Astrocyte (in vitro differentiated cells and primary cell): Measurements from ENCODE around the gene NCOA5. TPM values are rescaled to one million over a fixed set of nuclear protein-coding genes. Genes with fewer than 3 reads are reported as not detected.
"Not testable (repeated sequence)": the region's sequence is repeated elsewhere in the genome, so short reads cannot be mapped to it uniquely, and the experiment has no call there.

Experiments used
- DNase-seq: peaks from one replicate; pipeline ENCODE4 v3.0.0-alpha.2; 2010; ENCODE audit warnings: low read depth
- FAIRE-seq: peaks from 2 replicates; lab custom pipeline; 2011; peaks lifted over from hg19 to GRCh38; lab: Jason Lieb, UNC
- H2AFZ ChIP-seq: 2 replicates; pipeline ENCODE4 v1.6.0; 2012; ENCODE audit warnings: low read depth, low read length, inconsistent platforms
- H3K27ac ChIP-seq: 2 replicates; pipeline ENCODE4 v1.5.1; 2011; ENCODE audit warnings: low read depth, low read length, inconsistent platforms
- H3K27me3 ChIP-seq: 2 replicates; pipeline ENCODE4 v1.6.0; 2011; ENCODE audit warnings: low read length, inconsistent platforms; ENCODE audit not compliant: insufficient read depth
- H3K36me3 ChIP-seq: 2 replicates; pipeline ENCODE4 v1.5.1; 2011; ENCODE audit warnings: low read length, inconsistent platforms; ENCODE audit not compliant: insufficient read depth
- H3K4me1 ChIP-seq: 2 replicates; pipeline ENCODE4 v1.5.1; 2011; ENCODE audit warnings: low read length, inconsistent platforms; ENCODE audit not compliant: insufficient read depth
- H3K4me2 ChIP-seq: 2 replicates; pipeline ENCODE4 v1.6.0; 2012; ENCODE audit warnings: low read length, inconsistent platforms
- H3K4me3 ChIP-seq: 2 replicates; pipeline ENCODE4 v1.5.1; 2011; ENCODE audit warnings: low read depth, mild to moderate bottlenecking, low read length, inconsistent platforms; ENCODE audit not compliant: insufficient read depth
- H3K79me2 ChIP-seq: 2 replicates; pipeline ENCODE4 v1.6.0; 2012; ENCODE audit warnings: mild to moderate bottlenecking, low read length, inconsistent platforms; ENCODE audit not compliant: insufficient read depth
- H3K9ac ChIP-seq: 2 replicates; pipeline ENCODE4 v1.6.0; 2012; ENCODE audit warnings: mild to moderate bottlenecking, low read length, inconsistent platforms
- H3K9me3 ChIP-seq: 2 replicates; pipeline ENCODE4 v1.5.1; 2012; ENCODE audit warnings: low read depth, mild to moderate bottlenecking, low read length, inconsistent platforms; ENCODE audit not compliant: insufficient read depth
- H4K20me1 ChIP-seq: 2 replicates; pipeline ENCODE4 v1.6.0; 2012; ENCODE audit warnings: low read length, inconsistent platforms; ENCODE audit not compliant: insufficient read depth
- H3K27ac Mint-ChIP-seq: one replicate; pipeline ENCODE4 v1.8.0; 2021; ENCODE audit warnings: mild to moderate bottlenecking, mixed read lengths; ENCODE audit not compliant: unreplicated experiment
- H3K27me3 Mint-ChIP-seq: one replicate; pipeline ENCODE4 v1.8.0; 2021; ENCODE audit warnings: low read depth, mixed read lengths; ENCODE audit not compliant: unreplicated experiment
- H3K36me3 Mint-ChIP-seq: one replicate; pipeline ENCODE4 v1.8.0; 2021; ENCODE audit warnings: low read depth, mixed read lengths; ENCODE audit not compliant: unreplicated experiment
- H3K4me1 Mint-ChIP-seq: one replicate; pipeline ENCODE4 v1.8.0; 2021; ENCODE audit warnings: low read depth, mixed read lengths; ENCODE audit not compliant: unreplicated experiment
- H3K4me3 Mint-ChIP-seq: one replicate; pipeline ENCODE4 v1.8.0; 2021; ENCODE audit warnings: mild to moderate bottlenecking, moderate library complexity, mixed read lengths; ENCODE audit not compliant: unreplicated experiment
- H3K9me3 Mint-ChIP-seq: one replicate; pipeline ENCODE4 v1.8.0; 2021; ENCODE audit warnings: mild to moderate bottlenecking, mixed read lengths; ENCODE audit not compliant: unreplicated experiment
- CTCF ChIP-seq: IDR thresholded peaks from 2 replicates; pipeline ENCODE4 v1.5.1; 2011; ENCODE audit warnings: low read depth, mild to moderate bottlenecking, inconsistent platforms, low read length, moderate library complexity; ENCODE audit not compliant: insufficient read depth
- EZH2 ChIP-seq: IDR thresholded peaks from 2 replicates; pipeline ENCODE4 v1.6.1; 2012; ENCODE audit warnings: mild to moderate bottlenecking, low read length, inconsistent platforms; ENCODE audit not compliant: insufficient read depth
- total RNA-seq: library from RNA; stranded (reverse); gene quantifications from 2 replicates; pipeline ENCODE4 v1.2.1, GENCODE V29; 2021

Gene NCOA5
- total RNA-seq, 1 donor from 2014 or later, result 20.7 TPM

GRCh38 chr20:46099491-46100287 lies 9.9 kb upstream of the NCOA5 start:
- Mint-ChIP-seq H3K9me3 (peaks cover 3% of the 10 kb centered on the region), H3K36me3 (no peaks in the 10 kb centered on the region), H3K4me1 (no peaks in the 10 kb centered on the region), H3K27me3 (peaks cover 34% of the 10 kb centered on the region), H3K27ac (no peak overlapping the region), H3K4me3 (peak overlapping the region; percentile 45)
- no peak overlapping the region for H3K9ac ChIP-seq
- H3K4me2 ChIP-seq, result peak overlapping the region; percentile 26
- H3K79me2 ChIP-seq, result no peaks in the 10 kb centered on the region
- H3K4me1 ChIP-seq, result no peaks in the 10 kb centered on the region
- no peaks in the 10 kb centered on the region for H3K36me3 ChIP-seq
- H3K27ac ChIP-seq, result no peak overlapping the region
- no peaks in the 10 kb centered on the region for H3K9me3 ChIP-seq
- TF ChIP-seq CTCF (no peak), EZH2 (peak; percentile 71)
- FAIRE-seq (no peak), DNase-seq (no peak)
- no peak overlapping the region for H2AFZ ChIP-seq
- no peak overlapping the region for H3K4me3 ChIP-seq
- H4K20me1 ChIP-seq, result no peaks in the 10 kb centered on the region
- peaks cover 31% of the 10 kb centered on the region for H3K27me3 ChIP-seq

- Histone ChIP-seq H3K9me3 (no peaks in the 10 kb centered on the region), H3K4me3 (no peak overlapping the region), H3K79me2 (peaks cover 10% of the 10 kb centered on the region), H3K27me3 (peaks cover 2% of the 10 kb centered on the region), H2AFZ (no peak overlapping the region), H4K20me1 (peaks cover 7% of the 10 kb centered on the region), H3K27ac (no peak overlapping the region), H3K4me2 (no peak overlapping the region), H3K36me3 (no peaks in the 10 kb centered on the region), H3K9ac (no peak overlapping the region), H3K4me1 (peaks cover 2% of the 10 kb centered on the region)
- DNase-seq (no peak), FAIRE-seq (no peak)
- no peak for TF ChIP-seq CTCF
- no peak for TF ChIP-seq EZH2
- Mint-ChIP-seq H3K4me1 (no peaks in the 10 kb centered on the region), H3K36me3 (no peaks in the 10 kb centered on the region), H3K27ac (no peak overlapping the region), H3K27me3 (peaks cover 3% of the 10 kb centered on the region), H3K9me3 (no peaks in the 10 kb centered on the region), H3K4me3 (no peak overlapping the region)
Observed at GRCh38 chr20:46093531-46093930, 3.8 kb upstream of the NCOA5 start.

- not testable (repeated sequence) for H3K9me3 ChIP-seq, H3K4me2 ChIP-seq, H3K4me1 ChIP-seq, H3K9me3 Mint-ChIP-seq, H3K36me3 Mint-ChIP-seq, H3K27me3 Mint-ChIP-seq, H3K4me1 Mint-ChIP-seq, H3K27me3 ChIP-seq, H3K9ac ChIP-seq, H3K4me3 Mint-ChIP-seq, FAIRE-seq, H2AFZ ChIP-seq, H3K27ac ChIP-seq, H3K36me3 ChIP-seq, H3K27ac Mint-ChIP-seq, DNase-seq, H3K4me3 ChIP-seq
- peaks cover 24% of the 10 kb centered on the region for H4K20me1 ChIP-seq
- H3K79me2 ChIP-seq, result peaks cover 27% of the 10 kb centered on the region
Observed at GRCh38 chr20:46091622-46092535, 2.1 kb upstream of the NCOA5 start.
